Neural cell (in vitro differentiated cells): ENCODE measurements around the gene SUCLG2. TPM values are rescaled to one million over a fixed set of nuclear protein-coding genes. Genes with fewer than 3 reads are reported as not detected.

ENCODE experiments used
- H2AFZ ChIP-seq: fragments of 200-600, 300-800 bp; sonication (generic), shearing (Covaris generic); 2 replicates; pipeline ENCODE4 v1.6.0; 2014; ENCODE audit warnings: low read depth, mild to moderate bottlenecking, antibody characterized with exemption, low read length, moderate library complexity
- H3F3A ChIP-seq: fragments of 200-600 bp; shearing (Covaris generic); 2 replicates; pipeline ENCODE4 v1.6.1; 2016; ENCODE audit warnings: mild to moderate bottlenecking, moderate library complexity, mixed read lengths, antibody characterized with exemption, low read length; ENCODE audit not compliant: insufficient read depth, poor library complexity, severe bottlenecking
- H3K27ac ChIP-seq: fragments of 200-600, 300-800 bp; sonication (generic), shearing (Covaris generic); 2 replicates; pipeline ENCODE4 v1.5.1; 2014; ENCODE audit warnings: mild to moderate bottlenecking, low read length, moderate library complexity
- H3K27me3 ChIP-seq: fragments of 300-800, 200-600 bp; sonication (generic), shearing (Covaris generic); 2 replicates; pipeline ENCODE4 v1.6.0; 2014; ENCODE audit warnings: mild to moderate bottlenecking, low read depth, low read length, moderate library complexity; ENCODE audit not compliant: insufficient read depth
- H3K36me3 ChIP-seq: fragments of 300-800, 200-600 bp; sonication (generic), shearing (Covaris generic); 2 replicates; pipeline ENCODE4 v1.5.1; 2014; ENCODE audit warnings: mild to moderate bottlenecking, antibody characterized with exemption, low read length, moderate library complexity; ENCODE audit not compliant: insufficient read depth
- H3K4me2 ChIP-seq: fragments of 300-800, 200-600 bp; sonication (generic), shearing (Covaris generic); 2 replicates; pipeline ENCODE4 v1.6.0; 2014; ENCODE audit warnings: mild to moderate bottlenecking, low read length
- H3K4me3 ChIP-seq: fragments of 300-800, 200-600 bp; sonication (generic), shearing (Covaris generic); 2 replicates; pipeline ENCODE4 v1.5.1; 2014; ENCODE audit warnings: mild to moderate bottlenecking, low read length, moderate library complexity
- H3K79me2 ChIP-seq: fragments of 200-600 bp; shearing (Covaris generic); replicated peaks from 2 replicates; pipeline ENCODE4 v1.6.0; 2014; ENCODE audit warnings: mild to moderate bottlenecking, low read length, moderate library complexity; ENCODE audit not compliant: insufficient read depth
- H3K9ac ChIP-seq: fragments of 300-800, 200-600 bp; sonication (generic), shearing (Covaris generic); 2 replicates; pipeline ENCODE4 v1.6.1; 2016; ENCODE audit warnings: mild to moderate bottlenecking, low read length, mixed read lengths
- H3K9me2 ChIP-seq: fragments of 200-600 bp; shearing (Covaris generic); 2 replicates; pipeline ENCODE4 v1.6.1; 2016; ENCODE audit warnings: mild to moderate bottlenecking, low read length, mixed read lengths; ENCODE audit not compliant: insufficient read depth
- H3K9me3 ChIP-seq: fragments of 200-600, 300-800 bp; sonication (generic), shearing (Covaris generic); 2 replicates; pipeline ENCODE4 v1.6.1; 2016; ENCODE audit warnings: mild to moderate bottlenecking, mixed run types, low read length, moderate library complexity, mixed read lengths
- H4K20me1 ChIP-seq: fragments of 200-600 bp; shearing (Covaris generic); 2 replicates; pipeline ENCODE4 v1.6.1; 2016; ENCODE audit warnings: mild to moderate bottlenecking, mixed run types; ENCODE audit not compliant: insufficient read depth
- CTCF ChIP-seq: fragments of 450-650 bp; IDR thresholded peaks from 2 replicates; pipeline ENCODE4 v1.5.1; 2014; ENCODE audit warnings: antibody characterized with exemption, mild to moderate bottlenecking, moderate library complexity; ENCODE audit not compliant: poor library complexity, severe bottlenecking
- EP300 ChIP-seq: fragments of 450-650 bp; conservative IDR thresholded peaks from 2 replicates; pipeline ENCODE4 v1.6.1; 2014; ENCODE audit warnings: antibody characterized with exemption, mild to moderate bottlenecking, moderate library complexity; ENCODE audit not compliant: poor library complexity, severe bottlenecking
- EZH2 ChIP-seq: fragments of 200-600, 300-800 bp; shearing (Covaris generic), sonication (generic); IDR thresholded peaks from 2 replicates; pipeline ENCODE4 v1.6.1; 2014; ENCODE audit warnings: antibody characterized with exemption, low read length, borderline replicate concordance, mild to moderate bottlenecking; ENCODE audit not compliant: insufficient read depth, poor library complexity, severe bottlenecking
- MXI1 ChIP-seq: fragments of 450-650 bp; conservative IDR thresholded peaks from 2 replicates; pipeline ENCODE4 v1.6.1; 2014; ENCODE audit warnings: antibody characterized with exemption, mild to moderate bottlenecking; ENCODE audit not compliant: poor library complexity, severe bottlenecking
- POLR2AphosphoS5 ChIP-seq: IDR thresholded peaks from 2 replicates; pipeline ENCODE4 v1.6.1; 2012
- RAD21 ChIP-seq: fragments of 450-650 bp; conservative IDR thresholded peaks from 2 replicates; pipeline ENCODE4 v1.6.1; 2014; ENCODE audit warnings: antibody characterized with exemption, mild to moderate bottlenecking, moderate library complexity
- REST ChIP-seq: IDR thresholded peaks from 2 replicates; pipeline ENCODE4 v1.6.1; 2012; ENCODE audit warnings: borderline replicate concordance
- SMC3 ChIP-seq: fragments of 450-650 bp; conservative IDR thresholded peaks from 2 replicates; pipeline ENCODE4 v1.6.1; 2014; ENCODE audit warnings: antibody characterized with exemption, mild to moderate bottlenecking, moderate library complexity; ENCODE audit not compliant: poor library complexity
- TAF1 ChIP-seq: IDR thresholded peaks from 2 replicates; pipeline ENCODE4 v1.6.1; 2012; ENCODE audit warnings: low read depth
- polyA plus RNA-seq: library from polyadenylated mRNA; depleted of rRNA; stranded (reverse); fragments of >200 nt; gene quantifications from 2 replicates; pipeline ENCODE4 v1.2.3, GENCODE V29; 2014

Gene SUCLG2
- polyA plus RNA-seq, 1 donor from 2014 or later = 0.15 TPM

- Histone ChIP-seq H3K79me2 (no peaks in the 10 kb centered on the region), H3K27me3 (no peaks in the 10 kb centered on the region), H2AFZ (no peak overlapping the region), H4K20me1 (no peaks in the 10 kb centered on the region), H3K9ac (no peak overlapping the region), H3K4me2 (no peak overlapping the region), H3K27ac (no peak overlapping the region), H3K36me3 (no peaks in the 10 kb centered on the region), H3K4me3 (no peak overlapping the region), H3F3A (no peaks in the 10 kb centered on the region), H3K9me2 (no peaks in the 10 kb centered on the region), H3K9me3 (no peaks in the 10 kb centered on the region)
- TF ChIP-seq MXI1 (no peak), EP300 (no peak), EZH2 (no peak), POLR2AphosphoS5 (no peak), TAF1 (no peak), RAD21 (no peak), CTCF (no peak), REST (no peak)
Observed at GRCh38 chr3:67421912-67422311, 232.5 kb downstream of the SUCLG2 start.

GRCh38 chr3:67419779-67420178 lies 234.6 kb downstream of the SUCLG2 start:
- H3K9ac ChIP-seq = no peak overlapping the region
- no peak overlapping the region for H3K4me3 ChIP-seq
- no peak overlapping the region for H2AFZ ChIP-seq
- H3K9me3 ChIP-seq = no peaks in the 10 kb centered on the region
- no peaks in the 10 kb centered on the region for H3K79me2 ChIP-seq
- H4K20me1 ChIP-seq = no peaks in the 10 kb centered on the region
- H3K27me3 ChIP-seq = no peaks in the 10 kb centered on the region
- H3K9me2 ChIP-seq = no peaks in the 10 kb centered on the region
- H3K27ac ChIP-seq = no peak overlapping the region
- H3K4me2 ChIP-seq = no peak overlapping the region
- TF ChIP-seq MXI1 (no peak), TAF1 (no peak), CTCF (no peak), EP300 (no peak), SMC3 (no peak)
- H3K36me3 ChIP-seq = no peaks in the 10 kb centered on the region
- no peaks in the 10 kb centered on the region for H3F3A ChIP-seq
